Left renal cortex interstitium (tissue), 4 donors: ENCODE data around the gene NBL1. TPM values are rescaled to one million over a fixed set of nuclear protein-coding genes. Genes with fewer than 3 reads are reported as not detected.
A peak's percentile ranks its signal among the peaks of the same experiment; 100 is the strongest.

Experiments
- DNase-seq, 4 donors: peaks; one replicate each; pipeline ENCODE4 v3.0.0-alpha.2; 2013; ENCODE audit warnings: low read depth in 4 of 4, low spot score in 2 of 4, missing footprints in 1 of 4
- polyA plus RNA-seq, 4 donors: library from polyadenylated mRNA; unstranded; fragments of 120-200 nt; gene quantifications; one replicate each; pipeline ENCODE4 v1.2.1, GENCODE V29; 2013; ENCODE audit not compliant: insufficient read length in 4 of 4

The NBL1 gene
- 10 to 100 TPM; 21.6 to 39.8 (median 26.7) TPM for polyA plus RNA-seq

GRCh38 chr1:19643602-19644394 is at the start of gene NBL1:
Gene NBL1 (plus strand): TSS chr1:19644311. CDS start chr1:19655031, 10,720 bp downstream.
- DNase-seq = no peak

GRCh38 chr1:19596065-19596713 is 47.9 kb upstream of the NBL1 start:
- DNase-seq = peak in 3 of 4 donors; percentile 49 to 89 (median 55)

- peak; percentile 94 to 98 (median 96) for DNase-seq
Measured at GRCh38 chr1:19596714-19597495, 47.2 kb upstream of the NBL1 start.

DNA sequence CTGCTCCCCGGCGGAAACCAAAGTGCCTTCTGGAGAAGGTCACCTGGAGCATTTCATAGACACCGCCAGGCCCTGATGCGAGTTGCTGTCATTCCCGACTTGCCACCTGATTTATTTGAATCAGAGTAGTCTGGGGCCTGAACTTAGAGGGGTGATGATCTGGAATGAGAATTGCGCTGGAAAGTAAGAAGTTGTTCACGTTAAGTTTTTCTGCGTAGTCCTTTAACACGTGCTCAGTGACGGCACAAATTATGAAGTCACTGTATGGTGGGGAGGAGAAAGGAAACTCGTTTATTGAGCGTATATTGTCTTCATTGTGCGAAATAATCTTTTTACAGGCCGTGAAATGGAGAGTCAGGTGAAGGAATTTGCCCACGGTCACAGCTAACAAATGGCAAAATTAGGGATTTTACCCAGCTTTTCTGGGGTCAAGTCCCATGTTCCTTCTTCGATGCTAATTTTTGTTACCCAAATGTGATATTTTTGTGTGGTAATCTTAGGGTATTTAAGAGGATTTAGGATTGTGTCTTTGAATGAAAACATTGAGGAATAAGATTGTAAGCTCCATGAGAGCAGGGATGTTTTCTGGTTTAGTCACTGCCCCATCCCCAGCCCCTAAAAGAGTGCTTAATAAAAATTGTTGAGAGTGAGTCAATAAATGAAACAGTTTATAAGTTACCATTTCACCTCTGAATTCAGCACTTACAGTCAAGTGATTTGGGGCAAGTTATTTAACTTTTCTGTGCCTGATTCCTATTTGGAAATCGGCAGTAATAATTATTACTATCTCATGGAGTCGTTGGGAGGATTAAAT is 46.4 kb upstream of the NBL1 start:
- peak in 1 of 4 donors; percentile 34 for DNase-seq

GRCh38 chr1:19599810-19600209 is 44.3 kb upstream of the NBL1 start:
- no peak for DNase-seq

DNA sequence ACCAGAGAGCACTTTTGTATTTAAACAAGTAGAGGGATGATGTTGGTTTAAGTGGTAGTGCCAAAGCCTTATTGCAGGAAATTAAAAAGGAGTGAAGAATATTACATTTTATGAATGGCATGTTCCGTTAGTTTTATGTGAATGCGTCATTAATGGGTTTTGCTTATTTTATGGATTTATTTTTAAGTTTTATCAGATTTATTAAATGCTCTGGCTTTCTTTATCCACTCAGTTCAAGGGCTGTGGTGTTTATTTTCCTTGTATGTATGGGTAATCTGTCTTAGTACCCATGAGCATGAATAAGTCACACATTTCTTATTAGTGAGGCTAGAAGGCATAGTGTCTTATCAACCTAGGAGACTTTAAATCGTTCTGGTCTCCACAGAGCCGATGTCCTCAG is 41.6 kb upstream of the NBL1 start:
- DNase-seq = no peak

DNA sequence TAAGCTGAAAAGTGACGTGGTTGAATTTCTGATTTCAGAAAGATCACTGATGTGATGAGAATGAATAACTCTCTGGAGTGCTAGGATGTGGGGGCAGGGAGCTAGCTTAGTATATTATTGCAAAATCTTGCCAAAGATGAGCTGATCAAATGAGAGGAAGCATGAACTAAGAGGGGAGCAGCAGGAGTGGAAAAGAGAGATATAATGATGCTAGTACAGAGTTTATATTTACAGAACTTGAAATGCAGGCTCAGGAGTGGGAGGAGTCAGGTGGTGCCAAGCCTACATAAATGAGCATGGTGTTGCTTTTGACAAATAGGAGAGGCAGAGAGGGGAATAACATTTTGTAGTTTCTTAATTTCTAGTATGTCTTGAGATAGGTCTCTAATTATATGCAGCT is 38.1 kb upstream of the NBL1 start:
- DNase-seq = no peak

GRCh38 chr1:19606817-19607642 is 37.1 kb upstream of the NBL1 start:
- no peak for DNase-seq

DNA sequence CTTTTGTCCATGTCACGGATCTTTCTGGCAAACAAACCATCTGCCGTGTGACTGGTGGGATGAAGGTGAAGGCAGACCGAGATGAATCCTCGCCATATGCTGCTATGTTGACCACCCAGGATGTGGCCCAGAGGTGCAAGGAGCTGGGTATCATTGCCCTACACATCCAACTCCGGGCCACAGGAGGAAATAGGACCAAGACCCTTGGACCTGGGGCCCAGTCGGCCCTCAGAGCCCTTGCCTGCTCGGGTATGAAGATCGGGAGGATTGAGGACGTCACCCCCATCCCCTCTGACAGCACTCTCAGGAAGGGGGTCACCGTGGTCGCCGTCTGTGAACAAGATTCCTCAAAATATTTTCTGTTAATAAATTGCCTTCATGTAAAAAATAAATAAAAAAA is 35.9 kb upstream of the NBL1 start:
- no peak for DNase-seq

GRCh38 chr1:19610282-19610981 is 33.7 kb upstream of the NBL1 start:
- DNase-seq = no peak

DNA sequence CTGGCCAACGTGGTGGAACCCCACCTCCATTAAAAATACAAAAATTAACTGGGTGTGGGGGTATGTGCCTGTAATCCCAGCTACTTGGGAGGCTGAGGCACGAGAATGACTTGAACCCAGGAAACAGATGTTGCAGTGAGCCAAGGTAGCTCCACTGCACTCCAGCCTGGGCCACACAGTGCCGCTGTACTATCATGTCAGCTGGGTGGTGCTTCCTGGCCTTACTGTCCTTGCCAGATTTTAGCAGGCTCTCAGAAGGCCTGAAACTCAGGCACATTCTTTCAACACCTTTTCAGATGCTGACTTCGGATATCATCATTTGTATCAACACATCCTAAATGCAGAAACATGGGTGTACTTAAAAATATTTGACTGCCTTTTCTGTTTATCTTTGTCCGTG is 31.6 kb upstream of the NBL1 start:
- no peak for DNase-seq

- no peak for DNase-seq
Measured at GRCh38 chr1:19613171-19613703, 30.9 kb upstream of the NBL1 start.

GRCh38 chr1:19615438-19615837 is 28.7 kb upstream of the NBL1 start:
- no peak for DNase-seq

GRCh38 chr1:19616489-19616888 is 27.6 kb upstream of the NBL1 start:
- DNase-seq = no peak

- no peak for DNase-seq
Measured at GRCh38 chr1:19617376-19617775, 26.7 kb upstream of the NBL1 start.

DNA sequence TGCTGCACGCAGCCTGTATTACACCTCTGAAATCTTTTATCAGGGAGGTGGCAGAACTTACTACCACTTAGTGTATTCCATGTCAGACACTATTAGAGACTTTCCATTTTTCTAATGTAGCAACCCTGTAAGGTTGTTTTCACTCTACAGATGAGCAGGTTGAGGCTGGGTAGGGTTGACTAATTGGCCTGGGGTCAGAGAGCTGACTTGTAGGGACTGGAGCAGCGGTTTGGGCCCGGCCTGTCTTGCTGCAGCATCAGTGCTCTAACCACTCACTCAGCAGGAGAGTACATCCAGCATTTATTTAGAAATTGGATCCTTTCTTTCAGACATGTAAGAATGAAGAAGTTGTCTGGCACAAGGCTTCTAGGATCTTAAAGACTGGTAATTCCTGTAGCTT is 25.7 kb upstream of the NBL1 start:
- DNase-seq = no peak

DNA sequence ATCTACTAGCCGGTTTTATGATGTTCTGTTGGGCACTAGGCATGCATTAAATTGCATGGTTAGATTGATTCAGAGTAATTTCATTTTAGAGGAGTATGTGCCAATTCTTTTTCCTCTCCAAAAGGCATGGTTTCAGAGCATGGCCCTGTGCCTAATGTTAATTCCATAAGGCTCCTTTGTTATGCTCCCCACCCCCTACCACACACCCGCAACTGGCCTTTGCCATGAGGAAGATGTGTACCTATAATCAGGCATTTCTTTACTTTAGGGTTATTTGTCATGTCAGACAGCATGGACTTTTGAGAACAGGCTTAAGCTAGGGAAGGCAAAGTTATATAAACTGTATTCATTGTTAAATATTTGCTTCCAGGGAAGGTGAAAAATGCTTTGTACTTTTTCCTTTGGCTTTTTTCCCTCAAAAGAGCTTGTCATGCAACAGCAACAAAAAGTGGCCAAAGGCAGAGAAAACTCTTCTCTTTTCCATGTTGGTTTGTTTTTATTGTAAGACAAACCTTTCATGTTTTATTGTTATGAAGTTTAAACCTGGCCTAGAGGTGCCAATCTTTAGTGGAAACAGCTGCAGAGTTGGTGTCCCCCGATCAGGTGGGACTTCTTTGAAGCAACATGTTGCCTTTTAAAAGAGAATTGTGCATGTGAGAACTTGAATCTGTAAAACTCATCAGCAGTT is 24.3 kb upstream of the NBL1 start:
- no peak for DNase-seq

DNA sequence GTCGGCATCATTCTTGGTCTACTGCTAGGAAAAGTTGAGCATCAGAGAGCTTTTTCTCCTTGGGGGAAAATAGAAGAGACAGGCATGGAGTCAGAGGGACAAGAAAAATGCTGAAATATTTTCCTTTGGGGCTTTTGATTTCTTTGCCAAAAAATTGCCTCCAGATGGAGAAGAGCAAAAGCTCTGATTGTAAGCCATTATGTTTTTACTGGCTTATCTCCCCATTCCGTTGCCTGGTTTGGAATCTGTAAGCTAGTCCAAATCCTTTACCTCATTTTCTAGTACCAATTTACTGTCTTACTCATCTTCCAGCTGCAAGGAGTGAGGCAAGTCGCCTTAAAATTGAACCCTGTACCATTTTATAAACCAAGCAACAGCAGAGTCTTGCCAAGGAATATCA is 23.3 kb upstream of the NBL1 start:
- DNase-seq = no peak
